Glutamatergic neuron (in vitro differentiated cells): ENCODE data around the gene XRCC5. TPM values are rescaled to one million over a fixed set of nuclear protein-coding genes. Genes with fewer than 3 reads are reported as not detected.

Experiments used
- DNase-seq: peaks from one replicate; pipeline ENCODE4 v3.0.0; 2022
- H3K27ac Mint-ChIP-seq: one replicate; pipeline ENCODE4 v1.8.0; 2020; ENCODE audit warnings: mild to moderate bottlenecking, mixed read lengths, inconsistent platforms; ENCODE audit not compliant: unreplicated experiment
- H3K27me3 Mint-ChIP-seq: one replicate; pipeline ENCODE4 v1.8.0; 2020; ENCODE audit warnings: mild to moderate bottlenecking, moderate library complexity, mixed read lengths, inconsistent platforms; ENCODE audit not compliant: unreplicated experiment
- H3K36me3 Mint-ChIP-seq: one replicate; pipeline ENCODE4 v1.8.0; 2020; ENCODE audit warnings: mild to moderate bottlenecking, mixed read lengths, inconsistent platforms; ENCODE audit not compliant: unreplicated experiment
- H3K4me1 Mint-ChIP-seq: one replicate; pipeline ENCODE4 v1.8.0; 2020; ENCODE audit warnings: mild to moderate bottlenecking, low read depth, mixed read lengths, inconsistent platforms; ENCODE audit not compliant: unreplicated experiment
- H3K4me3 Mint-ChIP-seq: one replicate; pipeline ENCODE4 v1.8.0; 2020; ENCODE audit warnings: mild to moderate bottlenecking, mixed read lengths, inconsistent platforms; ENCODE audit not compliant: unreplicated experiment
- H3K9me3 Mint-ChIP-seq: one replicate; pipeline ENCODE4 v1.8.0; 2020; ENCODE audit warnings: mild to moderate bottlenecking, moderate library complexity, mixed read lengths, inconsistent platforms; ENCODE audit not compliant: unreplicated experiment
- CTCF ChIP-seq: fragments of 200-600 bp; sonication (generic); IDR thresholded peaks from one replicate; pipeline ENCODE4 v1.5.0; 2021; ENCODE audit not compliant: partially characterized antibody, unreplicated experiment
- total RNA-seq: library from RNA; stranded (reverse); fragmentation: NEBNext Ultra II Directional; extraction: Animal tissue kit (Norgen Biotek cat#: 25700); gene quantifications from one replicate; pipeline ENCODE4 v1.2.1, GENCODE V29; 2021; ENCODE audit not compliant: unreplicated experiment

XRCC5 gene
- total RNA-seq, 1 donor from 2014 or later: 254 TPM

DNA sequence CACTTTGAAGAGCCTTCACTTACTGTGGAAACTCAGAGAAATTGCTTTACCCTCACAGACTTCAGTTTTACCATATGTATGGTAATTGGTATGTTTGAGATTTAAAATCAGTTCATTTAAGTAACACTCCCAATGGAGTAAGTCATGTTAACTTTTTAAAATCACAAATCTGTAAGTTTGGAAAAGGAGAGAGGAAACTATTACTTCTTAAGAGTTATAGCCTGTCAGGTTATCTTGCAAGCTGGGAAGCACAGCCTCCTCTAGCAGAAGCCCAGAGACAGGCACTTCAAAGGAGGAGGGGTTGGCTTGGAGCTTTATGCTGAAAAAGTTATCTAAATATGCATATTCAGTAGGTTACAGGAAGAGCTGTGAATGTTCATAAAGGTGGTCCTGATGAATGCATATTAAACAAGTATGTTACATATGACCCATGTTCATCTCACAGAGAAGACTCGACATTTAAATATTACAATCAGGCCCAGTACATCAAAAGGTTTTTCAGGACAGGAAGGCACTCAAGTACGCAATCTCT lies 102.5 kb downstream of the XRCC5 start:
- no peak for TF ChIP-seq CTCF
- H3K4me3 Mint-ChIP-seq: peak overlapping the region; percentile 73
- H3K9me3 Mint-ChIP-seq: peaks cover 8% of the 10 kb centered on the region
- peaks cover 3% of the 10 kb centered on the region for H3K27me3 Mint-ChIP-seq
- H3K4me1 Mint-ChIP-seq: peaks cover 46% of the 10 kb centered on the region
- H3K36me3 Mint-ChIP-seq: no peaks in the 10 kb centered on the region
- no peak overlapping the region for H3K27ac Mint-ChIP-seq
- no peak for DNase-seq

DNA sequence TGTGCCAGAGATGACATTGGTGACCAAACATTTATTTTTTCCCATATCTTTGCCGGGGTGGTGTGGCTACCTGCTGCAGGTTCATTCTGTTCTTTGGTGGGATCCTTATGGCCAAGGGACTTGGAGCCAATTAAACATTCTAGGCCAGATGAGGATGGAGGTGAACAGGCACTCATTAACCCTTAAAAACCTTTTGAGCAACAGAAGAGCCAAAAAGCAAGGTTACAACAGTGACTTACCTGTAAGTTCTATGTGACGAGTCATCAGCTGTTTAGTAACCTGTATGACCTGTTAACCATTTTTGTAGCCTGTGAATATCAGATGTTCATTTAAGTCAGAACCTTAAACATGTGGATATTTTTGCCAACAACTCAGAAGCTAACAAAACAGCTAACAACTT lies 105.6 kb downstream of the XRCC5 start:
- H3K27me3 Mint-ChIP-seq: peaks cover 3% of the 10 kb centered on the region
- H3K27ac Mint-ChIP-seq: no peak overlapping the region
- no peaks in the 10 kb centered on the region for H3K36me3 Mint-ChIP-seq
- H3K9me3 Mint-ChIP-seq: peaks cover 8% of the 10 kb centered on the region
- TF ChIP-seq CTCF: no peak
- H3K4me1 Mint-ChIP-seq: peaks cover 28% of the 10 kb centered on the region
- H3K4me3 Mint-ChIP-seq: no peak overlapping the region
- no peak for DNase-seq

GRCh38 chr2:216215658-216216390 lies 106.7 kb downstream of the XRCC5 start:
- no peak overlapping the region for H3K27ac Mint-ChIP-seq
- H3K36me3 Mint-ChIP-seq: no peaks in the 10 kb centered on the region
- no peak for DNase-seq
- peak; percentile 28 for TF ChIP-seq CTCF
- H3K4me1 Mint-ChIP-seq: peaks cover 18% of the 10 kb centered on the region
- no peak overlapping the region for H3K4me3 Mint-ChIP-seq
- peaks cover 5% of the 10 kb centered on the region for H3K9me3 Mint-ChIP-seq
- no peaks in the 10 kb centered on the region for H3K27me3 Mint-ChIP-seq

- H3K27me3 Mint-ChIP-seq: no peaks in the 10 kb centered on the region
- peaks cover 4% of the 10 kb centered on the region for H3K4me1 Mint-ChIP-seq
- H3K4me3 Mint-ChIP-seq: no peak overlapping the region
- no peak for DNase-seq
- H3K27ac Mint-ChIP-seq: no peak overlapping the region
- no peak for TF ChIP-seq CTCF
- H3K36me3 Mint-ChIP-seq: no peaks in the 10 kb centered on the region
- peaks cover 3% of the 10 kb centered on the region for H3K9me3 Mint-ChIP-seq
Observed at GRCh38 chr2:216216951-216217903, 108.1 kb downstream of the XRCC5 start.
